ENCODE results near the gene SLCO2A1. TPM values are rescaled to one million over a fixed set of nuclear protein-coding genes. Genes with fewer than 3 reads are reported as not detected.
A peak's percentile ranks its signal among the peaks of the same experiment; 100 is the strongest.

SLCO2A1 gene
- total and polyA plus RNA-seq, 8 donors, result 1.9 to 121 (median 8.8) TPM

DNA sequence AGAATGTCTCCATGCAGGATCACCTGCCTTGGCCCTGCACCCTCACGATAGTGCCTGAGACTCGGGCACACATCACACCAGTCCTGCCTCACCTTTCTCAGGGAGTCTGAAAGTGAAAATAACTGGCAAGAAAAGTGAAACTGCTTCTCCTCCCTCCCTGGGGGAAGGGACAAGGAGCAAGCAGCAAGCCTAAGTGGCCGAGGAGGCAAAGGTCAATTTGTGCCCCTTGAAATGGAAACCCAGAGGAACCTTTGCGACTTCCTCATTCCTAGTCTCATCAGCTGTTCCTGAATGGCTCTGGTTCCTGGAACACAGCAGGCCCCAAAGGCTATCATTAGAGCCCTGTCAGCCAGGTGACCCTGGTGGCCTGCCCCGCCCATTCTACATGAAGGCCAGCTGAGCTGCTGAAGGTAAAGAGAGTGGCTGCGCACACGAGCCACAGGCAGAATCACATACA lies 28.0 kb upstream of the SLCO2A1 start:
- peak overlapping the region in 3 of 5 donors; percentile 1 to 68 (median 29) for H3K27ac ChIP-seq

DNA sequence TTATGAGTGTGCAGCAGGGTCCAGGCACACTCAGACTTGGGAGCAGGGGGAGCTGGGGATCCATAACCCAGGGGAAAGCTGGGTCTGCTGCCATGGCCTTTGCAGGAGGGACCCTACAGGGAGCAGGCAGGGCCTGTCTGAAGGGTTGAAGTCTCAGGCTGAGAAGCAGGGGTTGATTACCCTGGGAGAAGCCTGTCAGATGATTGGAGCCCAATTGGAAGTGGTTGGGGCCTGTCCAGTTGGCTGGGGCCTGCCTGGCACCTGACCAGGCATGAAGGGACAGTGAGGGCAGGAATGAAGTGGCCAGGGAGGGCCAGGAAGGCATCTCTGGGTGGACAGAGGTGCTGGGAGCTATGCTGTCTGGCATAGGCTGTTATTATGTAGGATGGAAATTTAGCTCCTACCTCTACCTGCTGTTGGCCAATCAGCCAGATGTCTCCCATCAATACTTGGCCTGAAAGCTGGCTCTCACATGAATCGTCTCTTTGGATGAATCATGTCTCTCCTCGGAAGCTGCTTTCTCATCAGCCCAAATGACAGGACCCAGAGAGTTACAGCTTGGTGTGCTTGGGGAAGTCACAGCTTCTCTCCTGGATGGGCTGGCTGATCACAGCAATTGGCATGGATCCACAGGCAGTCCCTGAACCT lies 27.4 kb upstream of the SLCO2A1 start:
- WGBS, 5 donors, result 37 to 64% (median 56%) methylated on average over 2 of the region's 2 CpGs
- Histone ChIP-seq H3K4me1 (peaks cover 23 to 49% (median 44%) of the 10 kb centered on the region in 4 donors), H3K27ac (peak overlapping the region in 3 of 5 donors; percentile 1 to 68 (median 29)), H3K36me3 (no peaks in the 10 kb centered on the region), H3K27me3 (no peaks in the 10 kb centered on the region), H3K4me3 (peak overlapping the region in 1 of 4 donors; percentile 19), H3K9me3 (no peaks in the 10 kb centered on the region)
- intact Hi-C loops (cut with DNase I; ENCODE audit: low total_unique reads), result no loop called here
- TF ChIP-seq, protein P1, sequence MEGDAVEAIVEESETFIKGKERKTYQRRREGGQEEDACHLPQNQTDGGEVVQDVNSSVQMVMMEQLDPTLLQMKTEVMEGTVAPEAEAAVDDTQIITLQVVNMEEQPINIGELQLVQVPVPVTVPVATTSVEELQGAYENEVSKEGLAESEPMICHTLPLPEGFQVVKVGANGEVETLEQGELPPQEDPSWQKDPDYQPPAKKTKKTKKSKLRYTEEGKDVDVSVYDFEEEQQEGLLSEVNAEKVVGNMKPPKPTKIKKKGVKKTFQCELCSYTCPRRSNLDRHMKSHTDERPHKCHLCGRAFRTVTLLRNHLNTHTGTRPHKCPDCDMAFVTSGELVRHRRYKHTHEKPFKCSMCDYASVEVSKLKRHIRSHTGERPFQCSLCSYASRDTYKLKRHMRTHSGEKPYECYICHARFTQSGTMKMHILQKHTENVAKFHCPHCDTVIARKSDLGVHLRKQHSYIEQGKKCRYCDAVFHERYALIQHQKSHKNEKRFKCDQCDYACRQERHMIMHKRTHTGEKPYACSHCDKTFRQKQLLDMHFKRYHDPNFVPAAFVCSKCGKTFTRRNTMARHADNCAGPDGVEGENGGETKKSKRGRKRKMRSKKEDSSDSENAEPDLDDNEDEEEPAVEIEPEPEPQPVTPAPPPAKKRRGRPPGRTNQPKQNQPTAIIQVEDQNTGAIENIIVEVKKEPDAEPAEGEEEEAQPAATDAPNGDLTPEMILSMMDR (IDR thresholded peaks at IDR 0.05), result no peak
- TF ChIP-seq POLR2A (IDR thresholded peaks at IDR 0.05) (no peak), EP300 (IDR thresholded peaks at IDR 0.05) (no peak), POLR2AphosphoS5 (IDR thresholded peaks at IDR 0.05) (no peak)
- DNase-seq, result peak in 1 of 2 donors; percentile 14

More for the DNA sequence above, 28.0 kb upstream of the SLCO2A1 start:
- Histone ChIP-seq H3K36me3 (no peaks in the 10 kb centered on the region), H3K9me3 (no peaks in the 10 kb centered on the region), H3K27me3 (no peaks in the 10 kb centered on the region), H3K4me3 (peak overlapping the region in 1 of 4 donors; percentile 19), H3K4me1 (peaks cover 23 to 49% (median 44%) of the 10 kb centered on the region in 4 donors)
- intact Hi-C loops (cut with DNase I; ENCODE audit: low total_unique reads), result no loop called here
- TF ChIP-seq, protein P1 (IDR thresholded peaks at IDR 0.05), result no peak
- TF ChIP-seq POLR2AphosphoS5 (IDR thresholded peaks at IDR 0.05), result peak in 2 of 3 donors; percentile 37 to 62
- 28 to 59% (median 42%) methylated on average over 7 of the region's 7 CpGs for WGBS, 5 donors
- DNase-seq, result peak; percentile 76 to 83

DNA sequence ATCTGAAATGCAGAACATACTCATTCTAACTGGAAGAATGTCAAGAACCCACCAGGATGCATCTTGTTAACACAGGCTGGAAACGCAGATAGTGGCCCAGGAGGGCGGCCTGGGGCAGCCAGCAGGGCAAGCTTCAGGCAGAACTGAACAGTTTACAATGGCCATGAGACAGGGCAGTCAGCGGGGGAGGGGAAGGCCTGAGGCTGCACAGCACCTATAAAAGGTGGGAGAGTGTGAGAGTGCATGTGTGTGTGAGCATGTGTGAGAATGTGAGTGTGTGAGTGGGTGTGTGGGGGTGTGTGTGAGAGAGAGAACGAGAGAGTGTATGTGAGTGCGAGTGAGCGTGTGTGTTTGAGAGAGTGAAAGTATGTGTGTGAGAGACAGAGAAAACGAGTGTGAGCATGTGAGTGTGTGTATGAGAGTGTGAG lies 26.8 kb upstream of the SLCO2A1 start:
- peak in 1 of 2 donors; percentile 24 for DNase-seq
- Histone ChIP-seq H3K4me1 (peaks cover 23 to 49% (median 44%) of the 10 kb centered on the region in 4 donors), H3K36me3 (no peaks in the 10 kb centered on the region), H3K27ac (peak overlapping the region in 1 of 5 donors; percentile 68), H3K27me3 (no peaks in the 10 kb centered on the region), H3K9me3 (no peaks in the 10 kb centered on the region), H3K4me3 (no peak overlapping the region)
- WGBS, 5 donors, result 79 to 92% (median 84%) methylated on average over 7 of the region's 7 CpGs
- intact Hi-C loops (cut with DNase I; ENCODE audit: low total_unique reads), result no loop called here
- TF ChIP-seq, protein P1 (IDR thresholded peaks at IDR 0.05), result no peak
- TF ChIP-seq POLR2A (IDR thresholded peaks at IDR 0.05) (no peak), POLR2AphosphoS5 (IDR thresholded peaks at IDR 0.05) (no peak), EP300 (IDR thresholded peaks at IDR 0.05) (no peak)

DNA sequence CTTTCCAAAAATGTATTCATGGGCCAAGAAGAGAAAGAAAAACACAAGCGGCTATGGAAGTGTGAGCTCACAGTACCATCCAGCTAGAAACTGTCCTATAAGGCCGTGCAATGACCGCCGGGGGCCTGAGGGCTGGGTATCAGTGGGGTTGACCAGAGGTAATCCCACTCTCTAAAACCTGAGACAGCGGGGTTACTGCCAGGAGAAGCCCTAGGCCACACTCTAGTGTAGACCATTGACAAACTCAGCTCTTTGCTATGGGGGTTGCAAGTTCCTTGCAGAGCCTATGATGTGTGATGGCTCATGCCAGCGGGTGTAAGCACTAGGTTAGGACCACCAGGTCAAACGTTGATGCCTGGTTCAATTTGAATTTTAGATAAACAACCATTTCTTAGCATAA lies 25.9 kb upstream of the SLCO2A1 start:
- Histone ChIP-seq H3K27me3 (no peaks in the 10 kb centered on the region), H3K27ac (no peak overlapping the region), H3K4me1 (peaks cover 23 to 43% (median 40%) of the 10 kb centered on the region in 4 donors), H3K4me3 (no peak overlapping the region), H3K36me3 (no peaks in the 10 kb centered on the region), H3K9me3 (no peaks in the 10 kb centered on the region)
- no peak for TF ChIP-seq POLR2A (IDR thresholded peaks at IDR 0.05)
- TF ChIP-seq, protein P1 (IDR thresholded peaks at IDR 0.05), result no peak
- TF ChIP-seq POLR2AphosphoS5 (IDR thresholded peaks at IDR 0.05), result no peak
- no peak for TF ChIP-seq EP300 (IDR thresholded peaks at IDR 0.05)
- WGBS, 5 donors, result 91 to 98% (median 94%) methylated on average over 7 of the region's 7 CpGs
- peak in 1 of 2 donors; percentile 3 for DNase-seq
- intact Hi-C loops (cut with DNase I; ENCODE audit: low total_unique reads), result no loop called here
